Measurements from ENCODE around the gene LIPE.
A peak's percentile ranks its signal among the peaks of the same experiment; 100 is the strongest.
"Not testable (repeated sequence)": the region's sequence is repeated elsewhere in the genome, so short reads cannot be mapped to it uniquely, and the experiment has no call there.

LIPE gene

GRCh38 chr19:42427313-42427712 lies at the start of gene LIPE:
TSS of gene LIPE (minus strand) at chr19:42427388. CDS start at chr19:42427149, 239 bp downstream.
- peak; percentile 19 for DNase-seq

- no peak for DNase-seq
Observed at GRCh38 chr19:42475366-42475765, 48.2 kb upstream of the LIPE start.

- DNase-seq: no peak
Observed at GRCh38 chr19:42474743-42475142, 47.6 kb upstream of the LIPE start.

- DNase-seq: no peak
Observed at GRCh38 chr19:42473686-42474085, 46.5 kb upstream of the LIPE start.

GRCh38 chr19:42472402-42473147 lies 45.4 kb upstream of the LIPE start:
- DNase-seq: no peak

- DNase-seq: peak; percentile 42
Observed at GRCh38 chr19:42471554-42472249, 44.5 kb upstream of the LIPE start.

- DNase-seq: peak; percentile 74
Observed at GRCh38 chr19:42469311-42470235, 42.4 kb upstream of the LIPE start.

GRCh38 chr19:42468273-42468796 lies 41.1 kb upstream of the LIPE start:
- peak; percentile 96 for DNase-seq

- DNase-seq: peak; percentile 57
Observed at GRCh38 chr19:42467183-42467760, 40.1 kb upstream of the LIPE start.

- peak; percentile 25 for DNase-seq
Observed at GRCh38 chr19:42466521-42467182, 39.5 kb upstream of the LIPE start.

GRCh38 chr19:42465827-42466280 lies 38.7 kb upstream of the LIPE start:
- DNase-seq: no peak

- no peak for DNase-seq
Observed at GRCh38 chr19:42461700-42462324, 34.6 kb upstream of the LIPE start.

- not testable (repeated sequence) for DNase-seq
Observed at GRCh38 chr19:42461231-42461630, 34.0 kb upstream of the LIPE start.

- no peak for DNase-seq
Observed at GRCh38 chr19:42459926-42460325, 32.7 kb upstream of the LIPE start.

- no peak for DNase-seq
Observed at GRCh38 chr19:42455621-42456081, 28.5 kb upstream of the LIPE start.

- DNase-seq: no peak
Observed at GRCh38 chr19:42455086-42455485, 27.9 kb upstream of the LIPE start.

- DNase-seq: no peak
Observed at GRCh38 chr19:42452590-42452989, 25.4 kb upstream of the LIPE start.

GRCh38 chr19:42450314-42450934 lies 23.2 kb upstream of the LIPE start:
- peak; percentile 75 for DNase-seq

- DNase-seq: not testable (repeated sequence)
Observed at GRCh38 chr19:42448306-42448705, 21.1 kb upstream of the LIPE start.

- DNase-seq: no peak
Observed at GRCh38 chr19:42445948-42446347, 18.8 kb upstream of the LIPE start.

- no peak for DNase-seq
Observed at GRCh38 chr19:42443944-42444398, 16.8 kb upstream of the LIPE start.
